ENCODE results near the gene MRPS7. TPM values are rescaled to one million over a fixed set of nuclear protein-coding genes. Genes with fewer than 3 reads are reported as not detected.

Gene MRPS7
- total and polyA plus RNA-seq, 9 of the 15 experiments (the other 6 are each of a cell fraction or from before 2014, with no cell fraction given), result 107 to 244 (median 132) TPM

DNA sequence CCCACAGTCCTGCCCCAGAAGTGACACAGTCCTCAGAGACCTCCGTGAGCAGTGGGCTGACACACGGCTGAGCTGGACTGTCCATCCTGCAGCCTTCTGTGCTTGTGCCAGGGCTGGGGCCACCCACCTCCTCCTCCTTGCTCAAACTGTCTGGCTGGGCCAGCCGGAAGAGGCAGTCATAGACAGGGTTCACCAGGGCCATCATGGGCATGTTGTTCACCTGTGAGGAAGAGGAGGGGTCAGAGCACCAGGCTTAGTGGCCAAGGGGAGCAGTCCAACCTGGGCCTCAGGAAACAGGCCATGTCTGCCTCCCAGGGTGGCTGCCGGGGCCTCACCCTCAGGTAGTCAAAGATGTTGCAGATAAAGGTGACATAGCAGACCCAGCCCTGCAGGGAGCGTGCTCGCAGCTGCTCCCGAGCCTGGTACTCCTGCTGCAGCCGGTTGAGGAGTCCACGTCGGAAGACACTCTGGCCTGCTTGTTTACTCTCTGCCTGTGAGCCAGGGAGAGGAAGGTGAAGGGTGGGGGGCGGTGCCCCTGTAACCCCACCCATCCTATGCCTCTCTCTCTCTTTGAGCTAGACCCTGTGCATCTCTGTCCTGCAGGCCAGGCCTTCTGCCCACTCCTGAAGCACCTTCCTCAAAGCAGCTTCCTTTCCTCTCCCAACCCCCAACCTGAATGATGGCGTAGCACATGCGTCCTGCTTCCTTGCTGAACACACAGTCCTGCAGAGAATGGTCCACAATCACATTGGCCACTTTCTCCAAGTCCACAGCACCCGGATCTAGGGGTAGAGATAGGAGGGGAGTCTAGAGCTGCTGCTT, 5.9 kb downstream of the MRPS7 start:
- 27% methylated on average over 14 of the region's 14 CpGs for WGBS (ENCODE audit: insufficient coverage, low coverage, missing lambda C conversion rate)
- FAIRE-seq (peak; percentile 82), DNase-seq (ENCODE audit: extremely low read depth in 1 of 4, low spot score in 3 of 4) (peak; percentile 49 to 78 (median 63)), ATAC-seq (peak; percentile 75)
- Histone ChIP-seq H3K9me1 (ENCODE audit: control insufficient read depth, insufficient read depth, low read length) (no peaks in the 10 kb centered on the region), H2AFZ (ENCODE audit: low read depth, low read length) (0 out of 2 replicates have a peak overlapping the region, but pooled peaks have one; percentile 10), H3K4me3 (no peak overlapping the region), H3K36me3 (ENCODE audit: control insufficient read depth, insufficient read depth, low read length) (peaks cover 53% of the 10 kb centered on the region; the same call in 2 of the 3 replicates), H4K20me1 (replicated peaks; ENCODE audit: control insufficient read depth, insufficient read depth, low read length) (no peaks in the 10 kb centered on the region), H3K27ac (ENCODE audit: extremely low read depth, low read depth, low read length) (peak overlapping the region; percentile 64; the same call in 2 of the 3 replicates), H3K9me3 (replicated peaks; ENCODE audit: control insufficient read depth, insufficient read depth, low read depth, low read length) (no peaks in the 10 kb centered on the region), H3K27me3 (ENCODE audit: control insufficient read depth in 2 of 2, insufficient read depth in 2 of 2, low read length in 2 of 2) (no peaks in the 10 kb centered on the region), H3K9ac (ENCODE audit: insufficient read depth in 1 of 2, low read depth in 2 of 2, low read length in 2 of 2) (peak overlapping the region; percentile 34 to 75; a peak in 3 of 4 replicates), H3K79me2 (ENCODE audit: control insufficient read depth, insufficient read depth, low read length) (peaks cover 39% of the 10 kb centered on the region), H3K4me1 (replicated peaks in 1 of 2; ENCODE audit: control insufficient read depth in 2 of 2, insufficient read depth in 2 of 2, low read length in 2 of 2) (peaks cover 29 to 55% of the 10 kb centered on the region in 2 experiments; a peak in 4 of 5 replicates), H3K4me2 (ENCODE audit: insufficient read depth, low read length) (peak overlapping the region; percentile 58)
- CTCF ChIA-PET (ENCODE audit: low intra/inter-chr PET ratio), result interaction anchor here (0.6 to 0.8 kb wide), 3 partner anchors 96 to 304 kb away, joined by 3 read pairs; no protein-coding TSS in a partner anchor
- BruUV-seq (replicated peaks), result no TSS peak
- POLR2A ChIA-PET, result interaction anchor here (0.5 to 3.2 kb wide), 11 partner anchors 8 to 150 kb away, joined by 3 to 23 read pairs (median 5); no protein-coding TSS in a partner anchor
- in situ Hi-C loops (cut with MboI) (loop anchor here (10.0 kb wide), 1 partner anchor 147 kb away; no protein-coding TSS in a partner anchor), intact Hi-C loops (cut with micrococcal nuclease) (no loop called here)
- TF ChIP-seq CBFA2T3 (IDR thresholded peaks at IDR 0.05) (no peak), TAL1 (IDR thresholded peaks at IDR 0.05) (no peak), PURB (CRISPR knock-in tag; IDR thresholded peaks at IDR 0.05; ENCODE audit: low read depth) (no peak), RBM34 (IDR thresholded peaks at IDR 0.05; ENCODE audit: borderline replicate concordance, insufficient read depth, low read length) (no peak), FOXK1 (CRISPR knock-in tag; IDR thresholded peaks at IDR 0.05; ENCODE audit: borderline replicate concordance) (peak; percentile 84; the same call in 1 of the 2 replicates), DNMT1 (IDR thresholded peaks at IDR 0.05) (no peak), PCBP2 (IDR thresholded peaks at IDR 0.05; ENCODE audit: low read depth, low read length, poor library complexity, severe bottlenecking) (no peak), CREBBP (IDR thresholded peaks at IDR 0.05; ENCODE audit: low read depth, low read length) (no peak), SMAD4 (CRISPR knock-in tag; conservative IDR thresholded peaks at IDR 0.05) (0 out of 2 replicates have a peak, but pooled peaks have one; percentile 30), RBM39 (optimal IDR thresholded peaks at IDR 0.05; ENCODE audit: low read depth, low read length) (no peak), HCFC1 (IDR thresholded peaks at IDR 0.05; ENCODE audit: low read depth, low read length) (no peak), FOXA1 (IDR thresholded peaks at IDR 0.05; ENCODE audit: borderline replicate concordance) (no peak), ILF3 (IDR thresholded peaks at IDR 0.05; ENCODE audit: borderline replicate concordance) (no peak), ZNF445 (CRISPR knock-in tag; IDR thresholded peaks at IDR 0.05; ENCODE audit: low read depth) (no peak)
- TF ChIP-seq, protein P1, sequence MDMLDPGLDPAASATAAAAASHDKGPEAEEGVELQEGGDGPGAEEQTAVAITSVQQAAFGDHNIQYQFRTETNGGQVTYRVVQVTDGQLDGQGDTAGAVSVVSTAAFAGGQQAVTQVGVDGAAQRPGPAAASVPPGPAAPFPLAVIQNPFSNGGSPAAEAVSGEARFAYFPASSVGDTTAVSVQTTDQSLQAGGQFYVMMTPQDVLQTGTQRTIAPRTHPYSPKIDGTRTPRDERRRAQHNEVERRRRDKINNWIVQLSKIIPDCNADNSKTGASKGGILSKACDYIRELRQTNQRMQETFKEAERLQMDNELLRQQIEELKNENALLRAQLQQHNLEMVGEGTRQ (CRISPR knock-in tag; IDR thresholded peaks at IDR 0.05), result no peak
- TF ChIP-seq, protein P2, sequence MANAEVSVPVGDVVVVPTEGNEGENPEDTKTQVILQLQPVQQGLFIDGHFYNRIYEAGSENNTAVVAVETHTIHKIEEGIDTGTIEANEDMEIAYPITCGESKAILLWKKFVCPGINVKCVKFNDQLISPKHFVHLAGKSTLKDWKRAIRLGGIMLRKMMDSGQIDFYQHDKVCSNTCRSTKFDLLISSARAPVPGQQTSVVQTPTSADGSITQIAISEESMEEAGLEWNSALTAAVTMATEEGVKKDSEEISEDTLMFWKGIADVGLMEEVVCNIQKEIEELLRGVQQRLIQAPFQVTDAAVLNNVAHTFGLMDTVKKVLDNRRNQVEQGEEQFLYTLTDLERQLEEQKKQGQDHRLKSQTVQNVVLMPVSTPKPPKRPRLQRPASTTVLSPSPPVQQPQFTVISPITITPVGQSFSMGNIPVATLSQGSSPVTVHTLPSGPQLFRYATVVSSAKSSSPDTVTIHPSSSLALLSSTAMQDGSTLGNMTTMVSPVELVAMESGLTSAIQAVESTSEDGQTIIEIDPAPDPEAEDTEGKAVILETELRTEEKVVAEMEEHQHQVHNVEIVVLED (CRISPR knock-in tag; IDR thresholded peaks at IDR 0.05), result no peak
- TF ChIP-seq, protein P3, sequence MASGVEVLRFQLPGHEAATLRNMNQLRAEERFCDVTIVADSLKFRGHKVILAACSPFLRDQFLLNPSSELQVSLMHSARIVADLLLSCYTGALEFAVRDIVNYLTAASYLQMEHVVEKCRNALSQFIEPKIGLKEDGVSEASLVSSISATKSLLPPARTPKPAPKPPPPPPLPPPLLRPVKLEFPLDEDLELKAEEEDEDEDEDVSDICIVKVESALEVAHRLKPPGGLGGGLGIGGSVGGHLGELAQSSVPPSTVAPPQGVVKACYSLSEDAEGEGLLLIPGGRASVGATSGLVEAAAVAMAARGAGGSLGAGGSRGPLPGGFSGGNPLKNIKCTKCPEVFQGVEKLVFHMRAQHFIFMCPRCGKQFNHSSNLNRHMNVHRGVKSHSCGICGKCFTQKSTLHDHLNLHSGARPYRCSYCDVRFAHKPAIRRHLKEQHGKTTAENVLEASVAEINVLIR (CRISPR knock-in tag; IDR thresholded peaks at IDR 0.05), result no peak

All from K562 (cell line).